Activated CD8-positive, alpha-beta T cell treated with anti-CD3 and anti-CD28 coated beads, Interleukin-2, amount 10 ng/mL, durations not matched to agents 7 days and 5 days (primary cell): ENCODE results near the gene MZT1. TPM values are rescaled to one million over a fixed set of nuclear protein-coding genes. Genes with fewer than 3 reads are reported as not detected.
A peak's percentile ranks its signal among the peaks of the same experiment; 100 is the strongest.

ENCODE experiments used
- ATAC-seq: fragments of 150-1000 bp; cut with Tn5 transposase; one replicate; pipeline ENCODE4 v1.10.0; 2021; ENCODE audit warnings: moderate library complexity
- CTCF ChIA-PET: fragments of 350-600 bp; sonication (Branson Sonifier 250); formaldehyde crosslinking; loops from one replicate; lab custom pipeline; 2021; ENCODE audit warnings: antibody characterized with exemption; lab: Charles Lee
- POLR2A ChIA-PET: fragments of 350-600 bp; sonication (Branson Sonifier 250); formaldehyde crosslinking; loops from one replicate; lab custom pipeline; 2021; ENCODE audit warnings: antibody characterized with exemption; lab: Charles Lee
- DNase-seq: peaks from one replicate; pipeline ENCODE4 v3.0.0-alpha.2; 2020
- H3K27ac Mint-ChIP-seq: one replicate; pipeline ENCODE4 v1.8.0; 2021; ENCODE audit warnings: mild to moderate bottlenecking, mixed read lengths
- H3K27me3 Mint-ChIP-seq: one replicate; pipeline ENCODE4 v1.8.0; 2021; ENCODE audit warnings: low read depth, mixed read lengths
- H3K36me3 Mint-ChIP-seq: one replicate; pipeline ENCODE4 v1.8.0; 2021; ENCODE audit warnings: low read depth, mixed read lengths
- H3K4me1 Mint-ChIP-seq: one replicate; pipeline ENCODE4 v1.8.0; 2021; ENCODE audit warnings: low read depth, mixed read lengths
- H3K4me3 Mint-ChIP-seq: one replicate; pipeline ENCODE4 v1.8.0; 2021; ENCODE audit warnings: mild to moderate bottlenecking, mixed read lengths
- H3K9me3 Mint-ChIP-seq: one replicate; pipeline ENCODE4 v1.8.0; 2022; ENCODE audit warnings: mixed read lengths; ENCODE audit not compliant: insufficient read depth
- total RNA-seq, 2 experiments: library from RNA; stranded (reverse); gene quantifications; one replicate each; pipeline ENCODE4 v1.2.3, GENCODE V29; 2021

The MZT1 gene, protein sequence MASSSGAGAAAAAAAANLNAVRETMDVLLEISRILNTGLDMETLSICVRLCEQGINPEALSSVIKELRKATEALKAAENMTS
- total RNA-seq: 10 to 100 TPM; 20.6 to 25.5 TPM

DNA sequence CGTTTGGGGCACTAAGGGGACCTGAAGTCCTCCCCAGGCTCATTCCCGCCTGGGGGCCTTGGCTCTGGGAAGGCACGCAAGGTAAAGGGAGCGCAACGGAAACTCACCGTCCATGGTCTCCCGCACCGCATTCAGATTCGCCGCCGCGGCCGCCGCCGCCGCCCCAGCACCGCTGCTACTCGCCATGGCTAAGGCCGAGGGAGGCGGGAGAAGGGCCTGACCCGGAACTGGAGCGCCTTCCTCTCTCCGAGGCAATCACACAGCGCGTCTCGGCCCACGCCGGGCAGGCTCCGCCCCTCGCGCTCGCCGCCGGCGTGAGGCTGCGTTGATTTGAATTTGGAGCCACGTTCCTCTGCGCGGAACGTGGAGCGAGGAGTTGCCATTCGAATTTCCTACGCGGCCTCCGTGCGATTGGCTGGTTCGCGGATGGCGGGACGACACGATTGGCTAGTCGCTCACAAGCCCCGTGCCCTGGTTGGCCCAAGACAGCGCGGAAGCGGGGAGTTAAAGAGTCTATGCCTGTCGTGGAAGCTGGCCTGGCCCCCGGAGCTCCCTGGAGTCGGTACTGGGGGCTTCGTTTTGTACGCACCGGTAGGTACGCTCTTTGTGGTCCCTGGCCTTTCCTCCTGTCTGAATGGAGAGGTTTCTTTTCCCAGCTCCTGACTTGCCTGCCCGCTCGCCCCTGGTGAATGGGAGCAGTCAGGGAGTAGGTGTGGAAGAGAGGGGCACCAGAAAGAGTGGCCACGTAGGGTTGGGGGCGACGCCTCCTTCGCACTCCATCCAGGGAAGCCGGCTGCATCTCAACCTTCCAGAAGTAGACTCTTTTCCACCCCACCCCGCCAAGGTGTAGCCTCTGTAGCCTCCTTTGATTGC lies at the start of gene MZT1, which contains the start of gene BORA:
TSS of gene MZT1 (minus strand) at position 213 of the 873 bp plus-strand sequence. CDS start at position 186, 27 bp downstream.
TSS of gene BORA (plus strand) at position 507 of the 873 bp plus-strand sequence. CDS start 1,018 bp downstream, outside the sequence.
- ChIA-PET CTCF (interaction anchor here (0.7 to 2.2 kb wide), 3 partner anchors 18 to 84 kb away, joined by 3 to 8 read pairs (median 3); partner anchors contain the start of gene DIS3), POLR2A (interaction anchor here (0.6 to 1.5 kb wide), 2 partner anchors 11 to 53 kb away, joined by 3 read pairs; no protein-coding TSS in a partner anchor)
- peak; percentile 94 for ATAC-seq
- peaks cover 52% of the 10 kb centered on the region for H3K4me1 Mint-ChIP-seq
- peak; percentile 98 for DNase-seq
- H3K36me3 Mint-ChIP-seq: peaks cover 63% of the 10 kb centered on the region
- peak within 1 kb of the TSS; percentile 94 for H3K4me3 Mint-ChIP-seq
- H3K27ac Mint-ChIP-seq: peak within 1 kb of the TSS; percentile 92
- H3K27me3 Mint-ChIP-seq: no peaks in the 10 kb centered on the region
- no peaks in the 10 kb centered on the region for H3K9me3 Mint-ChIP-seq

- H3K4me3 Mint-ChIP-seq: no peak overlapping the region
- no peaks in the 10 kb centered on the region for H3K27me3 Mint-ChIP-seq
- ChIA-PET CTCF (no interaction called here), POLR2A (no interaction called here)
- peaks cover 66% of the 10 kb centered on the region for H3K36me3 Mint-ChIP-seq
- no peak overlapping the region for H3K27ac Mint-ChIP-seq
- ATAC-seq (no peak), DNase-seq (no peak)
- H3K9me3 Mint-ChIP-seq: no peaks in the 10 kb centered on the region
- peaks cover 12% of the 10 kb centered on the region for H3K4me1 Mint-ChIP-seq
These were observed 46.6 kb upstream of the MZT1 start for GRCh38 chr13:72774019-72774418.

GRCh38 chr13:72763411-72763810 lies 36.0 kb upstream of the MZT1 start:
- DNase-seq (no peak), ATAC-seq (no peak)
- H3K9me3 Mint-ChIP-seq: no peaks in the 10 kb centered on the region
- no peaks in the 10 kb centered on the region for H3K27me3 Mint-ChIP-seq
- H3K36me3 Mint-ChIP-seq: peaks cover 66% of the 10 kb centered on the region
- no peaks in the 10 kb centered on the region for H3K4me1 Mint-ChIP-seq
- H3K4me3 Mint-ChIP-seq: no peak overlapping the region
- CTCF ChIA-PET: no interaction called here
- H3K27ac Mint-ChIP-seq: no peak overlapping the region
- POLR2A ChIA-PET: no interaction called here

GRCh38 chr13:72760189-72760588 lies 32.8 kb upstream of the MZT1 start:
- CTCF ChIA-PET: no interaction called here
- no peak for ATAC-seq

DNA sequence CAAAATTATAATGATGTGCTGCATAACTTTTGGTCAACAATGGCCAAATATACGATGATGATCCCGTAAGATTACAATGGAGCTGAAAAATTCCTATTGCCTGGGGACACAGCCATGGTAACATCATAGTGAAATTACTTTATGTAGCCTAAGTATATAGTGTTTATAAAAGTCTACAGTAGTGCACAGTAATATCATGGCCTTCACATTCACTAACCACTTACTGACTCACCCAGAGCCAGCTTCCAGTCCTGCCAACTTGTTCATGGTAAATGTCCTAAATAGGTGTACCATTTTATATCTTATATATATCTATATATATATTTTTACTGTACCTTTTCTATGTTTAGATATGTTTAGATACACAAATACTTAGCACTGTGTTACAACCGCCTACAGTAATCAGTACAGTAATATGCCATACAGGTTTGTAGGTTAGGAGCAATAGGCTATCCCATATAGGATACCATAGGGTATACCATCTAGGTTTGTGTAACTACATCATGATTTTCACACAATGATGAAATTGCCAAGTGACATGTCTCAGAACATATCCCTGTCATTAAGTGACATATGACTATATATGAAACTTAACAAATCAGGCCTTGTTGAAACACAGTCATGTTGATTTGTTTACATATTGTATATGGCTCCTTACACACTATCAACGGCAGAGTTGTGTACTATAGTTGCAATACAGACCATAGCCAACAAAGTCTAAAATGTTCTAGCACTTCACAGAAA lies 30.5 kb upstream of the MZT1 start:
- Mint-ChIP-seq H3K4me3 (no peak overlapping the region), H3K9me3 (no peaks in the 10 kb centered on the region), H3K27me3 (no peaks in the 10 kb centered on the region), H3K36me3 (peaks cover 55% of the 10 kb centered on the region), H3K4me1 (no peaks in the 10 kb centered on the region), H3K27ac (no peak overlapping the region)
- DNase-seq (no peak), ATAC-seq (no peak)
- ChIA-PET POLR2A (no interaction called here), CTCF (no interaction called here)

More at GRCh38 chr13:72760189-72760588, 32.8 kb upstream of the MZT1 start:
- Mint-ChIP-seq H3K9me3 (no peaks in the 10 kb centered on the region), H3K4me3 (no peak overlapping the region), H3K36me3 (peaks cover 58% of the 10 kb centered on the region), H3K27me3 (no peaks in the 10 kb centered on the region), H3K27ac (no peak overlapping the region), H3K4me1 (no peaks in the 10 kb centered on the region)
- POLR2A ChIA-PET: no interaction called here
- no peak for DNase-seq

DNA sequence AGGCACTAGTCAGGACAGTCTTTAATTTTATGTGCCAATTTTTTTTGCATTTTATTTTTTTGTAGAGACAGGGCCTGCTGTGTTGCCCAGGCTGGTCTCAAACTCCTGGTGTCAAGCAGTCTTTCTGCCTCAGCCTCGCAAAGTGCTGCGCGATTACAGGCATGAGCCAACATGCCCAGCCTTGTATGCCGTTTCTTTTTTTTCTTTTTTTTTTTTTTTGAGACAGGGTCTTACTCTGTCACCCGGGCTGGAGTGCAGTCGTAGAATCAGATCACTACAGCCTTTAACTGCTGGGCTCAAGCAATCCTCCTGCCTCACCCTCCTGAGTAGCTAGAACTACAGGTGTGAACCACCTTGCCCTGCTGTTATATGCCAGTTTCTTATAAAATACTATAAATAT lies 26.7 kb upstream of the MZT1 start:
- ChIA-PET CTCF (interaction anchor here (0.8 kb wide), 1 partner anchor 12 kb away, joined by 3 read pairs; no protein-coding TSS in a partner anchor), POLR2A (no interaction called here)
- no peak for ATAC-seq
- DNase-seq: no peak
- Mint-ChIP-seq H3K4me3 (no peak overlapping the region), H3K27me3 (no peaks in the 10 kb centered on the region), H3K4me1 (no peaks in the 10 kb centered on the region), H3K27ac (no peak overlapping the region), H3K36me3 (peaks cover 66% of the 10 kb centered on the region), H3K9me3 (no peaks in the 10 kb centered on the region)

DNA sequence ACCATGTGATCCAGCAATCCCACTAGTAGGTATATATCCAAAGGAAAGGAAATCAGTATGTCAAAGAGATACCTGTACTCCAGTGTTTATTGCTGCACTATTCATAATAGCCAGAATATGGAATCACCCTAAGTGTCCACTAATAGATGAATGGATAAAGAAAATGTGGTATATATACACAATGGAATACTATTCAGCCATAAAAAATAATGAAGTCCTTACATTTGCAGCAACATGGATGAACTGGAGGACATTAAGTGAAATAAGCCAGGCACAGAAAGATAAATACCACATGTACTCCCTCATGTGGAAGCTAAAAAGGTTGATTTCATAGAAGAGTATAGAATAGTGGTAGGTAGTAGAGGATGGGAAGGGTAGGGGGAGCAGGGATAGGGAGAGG lies 23.8 kb upstream of the MZT1 start:
- Mint-ChIP-seq H3K27me3 (no peaks in the 10 kb centered on the region), H3K9me3 (no peaks in the 10 kb centered on the region), H3K4me1 (peaks cover 8% of the 10 kb centered on the region), H3K27ac (no peak overlapping the region), H3K36me3 (peaks cover 71% of the 10 kb centered on the region), H3K4me3 (no peak overlapping the region)
- DNase-seq: no peak
- ChIA-PET POLR2A (no interaction called here), CTCF (no interaction called here)
- no peak for ATAC-seq

DNA sequence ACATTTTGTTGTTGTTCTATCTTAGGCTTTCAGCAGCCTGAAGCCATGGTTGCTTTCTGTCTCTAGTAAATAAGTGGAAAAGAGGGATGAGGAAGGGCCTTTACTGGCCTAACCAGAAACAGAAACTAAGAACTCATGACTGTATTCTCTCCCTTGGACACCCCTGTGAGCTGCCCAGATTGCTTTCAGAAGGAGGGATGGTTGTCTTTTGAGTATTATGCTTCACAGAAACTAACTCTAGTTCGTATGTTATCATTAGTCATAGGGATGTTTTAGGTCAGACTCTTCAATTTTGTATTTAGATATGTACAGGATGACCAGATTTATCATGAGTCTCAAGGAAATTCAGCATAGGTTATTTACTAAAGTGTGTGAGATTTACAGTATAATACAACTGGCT lies 17.8 kb upstream of the MZT1 start:
- ATAC-seq: no peak

DNA sequence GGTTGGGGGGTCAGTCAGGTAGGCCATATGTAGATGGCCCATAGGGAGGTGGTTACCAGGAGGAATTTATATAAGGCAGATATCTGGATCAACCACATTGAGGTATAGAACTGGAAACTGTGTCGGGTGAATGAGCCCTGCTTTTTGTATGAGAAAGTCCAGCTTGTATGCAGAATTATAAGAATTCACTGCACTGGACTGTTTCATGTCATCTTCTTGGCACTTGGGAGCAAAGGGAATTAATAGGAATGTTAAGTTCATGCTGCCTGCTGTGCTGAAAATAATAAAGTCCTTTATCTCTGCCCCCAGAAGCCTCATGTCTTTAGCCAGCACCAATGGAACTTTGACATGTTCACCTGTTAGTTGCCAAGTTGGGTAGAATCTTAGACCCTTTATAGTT lies 12.6 kb upstream of the MZT1 start:
- DNase-seq: no peak
- Mint-ChIP-seq H3K4me3 (no peak overlapping the region), H3K27me3 (no peaks in the 10 kb centered on the region), H3K36me3 (peaks cover 57% of the 10 kb centered on the region), H3K27ac (no peak overlapping the region), H3K9me3 (no peaks in the 10 kb centered on the region), H3K4me1 (peaks cover 12% of the 10 kb centered on the region)
- no peak for ATAC-seq
- ChIA-PET CTCF (interaction anchor here (1.0 kb wide), 1 partner anchor 9 kb away, joined by 3 read pairs; no protein-coding TSS in a partner anchor), POLR2A (interaction anchor here (1.0 kb wide), 1 partner anchor 12 kb away, joined by 4 read pairs; no protein-coding TSS in a partner anchor)

More for the DNA sequence above, 17.8 kb upstream of the MZT1 start:
- H3K27ac Mint-ChIP-seq: no peak overlapping the region
- no peak overlapping the region for H3K4me3 Mint-ChIP-seq
- DNase-seq: no peak
- peaks cover 17% of the 10 kb centered on the region for H3K4me1 Mint-ChIP-seq
- H3K27me3 Mint-ChIP-seq: no peaks in the 10 kb centered on the region
- CTCF ChIA-PET: interaction anchor here (1.5 kb wide), 1 partner anchor 17 kb away, joined by 3 read pairs; the partner anchor contains the start of gene BORA
- H3K36me3 Mint-ChIP-seq: peaks cover 63% of the 10 kb centered on the region
- H3K9me3 Mint-ChIP-seq: no peaks in the 10 kb centered on the region
- POLR2A ChIA-PET: no interaction called here

- Mint-ChIP-seq H3K9me3 (no peaks in the 10 kb centered on the region), H3K27me3 (no peaks in the 10 kb centered on the region), H3K27ac (no peak overlapping the region), H3K4me3 (no peak overlapping the region), H3K36me3 (peaks cover 62% of the 10 kb centered on the region), H3K4me1 (peaks cover 19% of the 10 kb centered on the region)
- DNase-seq: no peak
- CTCF ChIA-PET: no interaction called here
- POLR2A ChIA-PET: no interaction called here
- no peak for ATAC-seq
These were observed 9.6 kb upstream of the MZT1 start for GRCh38 chr13:72737033-72737432.

DNA sequence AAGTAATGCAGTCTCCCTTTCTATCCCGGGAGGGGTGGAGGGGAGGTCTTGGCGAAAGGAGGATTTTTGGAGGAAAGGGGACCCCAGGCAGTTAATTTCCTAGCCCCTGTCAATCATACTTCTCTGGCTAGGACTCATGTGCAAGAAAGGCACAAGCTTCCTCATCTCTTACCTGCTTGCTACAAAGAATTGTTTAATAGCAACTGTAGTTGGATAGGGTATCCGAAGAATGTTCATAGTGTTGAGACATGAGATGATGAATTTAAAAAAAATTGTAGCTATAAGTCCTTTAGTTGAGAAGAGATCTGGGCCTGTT lies 819 bp upstream of the MZT1 start:
- H3K9me3 Mint-ChIP-seq: no peaks in the 10 kb centered on the region
- ChIA-PET CTCF (interaction anchor here (0.7 to 2.2 kb wide), 3 partner anchors 17 to 85 kb away, joined by 3 to 8 read pairs (median 3); partner anchors contain the start of gene DIS3), POLR2A (interaction anchor here (1.5 kb wide), 1 partner anchor 53 kb away, joined by 3 read pairs; no protein-coding TSS in a partner anchor)
- H3K36me3 Mint-ChIP-seq: peaks cover 62% of the 10 kb centered on the region
- ATAC-seq (no peak), DNase-seq (no peak)
- peak overlapping the region; percentile 92 for H3K27ac Mint-ChIP-seq
- no peaks in the 10 kb centered on the region for H3K27me3 Mint-ChIP-seq
- H3K4me3 Mint-ChIP-seq: peak overlapping the region; percentile 94
- peaks cover 51% of the 10 kb centered on the region for H3K4me1 Mint-ChIP-seq
